HG03460 (cell line): Measurements from ENCODE around the gene SH3BP5.
A peak's percentile ranks its signal among the peaks of the same experiment; 100 is the strongest.

Experiments
- ATAC-seq: cut with Tn5 transposase; IDR thresholded peaks from one replicate; pipeline ENCODE4 v1.9.1; 2021; ENCODE audit not compliant: unreplicated experiment

Gene SH3BP5

GRCh38 chr3:15207836-15208504 lies 124.4 kb downstream of the SH3BP5 start:
- ATAC-seq: no peak

DNA sequence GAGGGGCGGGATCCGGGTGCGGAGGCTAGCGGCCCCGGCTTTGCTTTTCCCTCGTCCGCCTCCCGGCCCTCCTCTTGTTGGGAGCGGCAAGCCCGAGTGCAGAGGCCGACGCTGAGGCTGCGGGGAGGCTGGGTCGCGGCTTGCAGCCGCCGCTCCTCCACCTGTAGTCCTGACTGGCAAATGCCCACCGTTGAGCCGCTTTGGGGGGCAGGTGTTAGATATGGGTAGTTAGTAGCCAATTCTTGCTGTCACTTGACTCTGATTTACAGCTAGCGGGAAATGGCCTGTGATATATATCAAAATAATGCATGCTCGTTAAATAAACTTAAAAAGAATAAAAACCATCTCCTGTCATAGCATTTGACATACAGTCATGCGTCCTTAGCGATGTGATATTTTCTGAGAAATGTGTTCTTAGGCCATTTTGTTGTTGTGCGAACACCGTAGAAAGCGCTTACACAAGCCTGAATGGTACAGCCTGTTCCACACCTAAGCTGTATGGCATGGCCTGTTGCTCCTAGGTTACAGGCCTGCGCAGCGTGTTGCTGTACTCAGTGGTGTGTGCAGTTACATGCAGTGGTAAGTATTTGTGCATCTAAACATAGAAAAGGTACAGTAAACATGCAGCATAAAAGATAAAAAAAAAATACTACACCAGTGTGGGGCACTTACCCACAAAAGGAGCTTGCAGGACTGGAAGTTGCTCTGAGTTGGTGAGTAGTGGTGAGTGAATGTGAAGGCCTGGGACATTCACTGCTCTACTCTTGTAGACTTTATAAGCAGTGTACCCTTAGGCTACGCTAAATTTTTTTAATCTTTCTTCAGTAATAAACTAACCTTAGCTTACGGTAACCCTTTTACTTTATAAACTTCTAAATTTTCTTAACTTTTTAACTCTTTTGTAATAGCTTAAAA lies 125.5 kb downstream of the SH3BP5 start:
- peak; percentile 27 for ATAC-seq

DNA sequence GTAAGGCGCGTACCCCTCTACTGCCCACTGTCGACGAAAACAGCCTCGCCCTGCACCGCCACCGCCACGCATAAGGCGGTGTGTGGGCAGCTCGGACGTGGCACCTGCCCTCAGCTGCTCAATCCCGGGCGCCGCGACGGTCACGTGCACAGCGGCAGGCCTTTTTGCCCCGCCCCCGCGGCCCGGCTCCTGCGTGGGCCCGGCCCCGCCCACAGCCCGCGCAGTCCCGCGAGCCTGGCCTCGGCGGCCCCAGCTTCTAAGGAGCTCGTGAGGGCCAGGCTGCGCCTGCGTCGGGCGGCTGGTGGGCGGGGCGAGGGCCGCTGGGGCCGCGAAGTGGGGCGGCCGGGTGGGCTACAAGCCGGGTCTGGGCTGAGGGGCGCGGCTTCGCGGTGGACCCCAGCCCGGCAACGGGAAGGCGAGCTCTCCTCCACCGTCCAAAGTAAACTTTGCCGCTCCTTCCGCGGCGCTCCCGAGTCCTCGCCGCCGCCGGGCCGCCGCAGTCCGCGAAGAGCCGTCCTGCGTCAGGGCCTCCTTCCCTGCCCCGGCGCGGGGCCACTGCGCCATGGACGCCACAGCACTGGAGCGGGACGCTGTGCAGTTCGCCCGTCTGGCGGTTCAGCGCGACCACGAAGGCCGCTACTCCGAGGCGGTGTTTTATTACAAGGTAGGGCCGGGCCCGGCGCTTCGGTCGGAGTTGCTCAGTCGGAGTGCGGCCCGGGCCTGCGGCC lies 126.3 kb downstream of the SH3BP5 start, which contains the start of gene CAPN7:
Gene CAPN7 (plus strand): TSS at position 313 of the 728 bp plus-strand sequence. CDS start 250 bp downstream, at position 563.
- ATAC-seq: peak; percentile 87

GRCh38 chr3:15205482-15205933 lies 126.9 kb downstream of the SH3BP5 start:
- no peak for ATAC-seq
